Sigmoid colon (tissue), 4 donors: Measurements from ENCODE around the gene CARM1.

Source experiments
- EP300 ChIP-seq, 4 donors: sonication (generic); formaldehyde crosslinking; IDR thresholded peaks; one replicate each; pipeline ENCODE4 v1.6.1; 2017; ENCODE audit warnings: antibody characterized with exemption in 4 of 4
- POLR2AphosphoS5 ChIP-seq, 4 donors: sonication (generic); formaldehyde crosslinking; IDR thresholded peaks; one replicate each; pipeline ENCODE4 v1.6.1; 2017; ENCODE audit warnings: antibody characterized with exemption in 4 of 4

- TF ChIP-seq POLR2AphosphoS5 (IDR thresholded peaks at IDR 0.05) (no peak), EP300 (IDR thresholded peaks at IDR 0.05) (no peak)
These were observed 95.5 kb downstream of the CARM1 start for GRCh38 chr19:10966809-10967208.
